GM20000 (cell line): ENCODE data around the gene CCDC88C.

Experiments
- DNase-seq: peaks from one replicate; pipeline ENCODE4 v3.0.0; 2012; ENCODE audit warnings: low spot score
- TF ChIP-seq, protein P1 (sequence below): IDR thresholded peaks from 2 replicates; pipeline ENCODE4 v1.5.1; 2012; ENCODE audit warnings: mild to moderate bottlenecking, control low read depth; ENCODE audit errors: extremely low read depth, missing control alignments

The CCDC88C gene

GRCh38 chr14:91278383-91278715 lies 139.3 kb downstream of the CCDC88C start:
- TF ChIP-seq, protein P1, sequence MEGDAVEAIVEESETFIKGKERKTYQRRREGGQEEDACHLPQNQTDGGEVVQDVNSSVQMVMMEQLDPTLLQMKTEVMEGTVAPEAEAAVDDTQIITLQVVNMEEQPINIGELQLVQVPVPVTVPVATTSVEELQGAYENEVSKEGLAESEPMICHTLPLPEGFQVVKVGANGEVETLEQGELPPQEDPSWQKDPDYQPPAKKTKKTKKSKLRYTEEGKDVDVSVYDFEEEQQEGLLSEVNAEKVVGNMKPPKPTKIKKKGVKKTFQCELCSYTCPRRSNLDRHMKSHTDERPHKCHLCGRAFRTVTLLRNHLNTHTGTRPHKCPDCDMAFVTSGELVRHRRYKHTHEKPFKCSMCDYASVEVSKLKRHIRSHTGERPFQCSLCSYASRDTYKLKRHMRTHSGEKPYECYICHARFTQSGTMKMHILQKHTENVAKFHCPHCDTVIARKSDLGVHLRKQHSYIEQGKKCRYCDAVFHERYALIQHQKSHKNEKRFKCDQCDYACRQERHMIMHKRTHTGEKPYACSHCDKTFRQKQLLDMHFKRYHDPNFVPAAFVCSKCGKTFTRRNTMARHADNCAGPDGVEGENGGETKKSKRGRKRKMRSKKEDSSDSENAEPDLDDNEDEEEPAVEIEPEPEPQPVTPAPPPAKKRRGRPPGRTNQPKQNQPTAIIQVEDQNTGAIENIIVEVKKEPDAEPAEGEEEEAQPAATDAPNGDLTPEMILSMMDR = no peak

GRCh38 chr14:91277546-91278382 lies 139.9 kb downstream of the CCDC88C start:
- TF ChIP-seq, protein P1 = no peak

More at GRCh38 chr14:91278383-91278715, 139.3 kb downstream of the CCDC88C start:
- no peak for DNase-seq

DNA sequence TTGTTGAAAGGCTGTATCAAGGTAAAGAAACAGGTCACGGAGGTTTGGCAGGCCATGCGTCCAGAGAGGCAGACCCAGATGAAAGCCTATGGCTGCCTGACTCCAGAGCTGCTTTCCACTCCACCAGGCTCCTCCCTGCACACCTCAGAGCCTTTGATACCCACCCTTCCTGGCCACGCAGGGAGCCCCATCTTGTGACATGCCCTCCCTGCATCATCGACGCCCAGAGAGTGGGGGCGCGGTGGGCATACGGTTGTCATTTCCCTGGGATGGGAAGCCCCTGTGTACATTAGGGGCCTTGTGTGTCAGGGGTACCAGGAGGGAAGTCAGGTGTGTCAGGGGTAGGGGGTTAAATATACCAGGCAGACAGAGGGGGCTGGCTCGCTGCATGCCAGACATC lies 142.8 kb downstream of the CCDC88C start:
- TF ChIP-seq, protein P1 = no peak

More at GRCh38 chr14:91277546-91278382, 139.9 kb downstream of the CCDC88C start:
- no peak for DNase-seq

DNA sequence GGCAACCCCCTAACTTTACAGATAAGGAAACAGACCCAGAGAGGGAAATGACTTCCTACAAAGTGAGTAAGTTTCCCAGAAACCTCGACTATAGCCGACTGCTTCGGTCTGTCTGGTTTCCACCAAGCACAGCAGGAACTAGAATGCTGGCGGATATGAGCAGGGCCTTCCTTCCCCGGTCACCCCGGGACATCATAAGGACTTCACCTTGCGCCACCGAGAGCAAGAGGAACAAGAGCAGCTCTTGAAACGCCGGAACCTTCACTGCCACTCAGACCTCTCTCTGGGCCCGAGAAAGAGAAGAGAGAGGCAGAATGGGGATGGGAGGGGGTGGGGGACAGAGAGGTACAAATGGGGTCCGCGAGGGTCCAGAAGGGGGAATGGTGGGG lies 143.7 kb downstream of the CCDC88C start:
- DNase-seq = no peak
- TF ChIP-seq, protein P1 = no peak

More for the DNA sequence above, 142.8 kb downstream of the CCDC88C start:
- no peak for DNase-seq

DNA sequence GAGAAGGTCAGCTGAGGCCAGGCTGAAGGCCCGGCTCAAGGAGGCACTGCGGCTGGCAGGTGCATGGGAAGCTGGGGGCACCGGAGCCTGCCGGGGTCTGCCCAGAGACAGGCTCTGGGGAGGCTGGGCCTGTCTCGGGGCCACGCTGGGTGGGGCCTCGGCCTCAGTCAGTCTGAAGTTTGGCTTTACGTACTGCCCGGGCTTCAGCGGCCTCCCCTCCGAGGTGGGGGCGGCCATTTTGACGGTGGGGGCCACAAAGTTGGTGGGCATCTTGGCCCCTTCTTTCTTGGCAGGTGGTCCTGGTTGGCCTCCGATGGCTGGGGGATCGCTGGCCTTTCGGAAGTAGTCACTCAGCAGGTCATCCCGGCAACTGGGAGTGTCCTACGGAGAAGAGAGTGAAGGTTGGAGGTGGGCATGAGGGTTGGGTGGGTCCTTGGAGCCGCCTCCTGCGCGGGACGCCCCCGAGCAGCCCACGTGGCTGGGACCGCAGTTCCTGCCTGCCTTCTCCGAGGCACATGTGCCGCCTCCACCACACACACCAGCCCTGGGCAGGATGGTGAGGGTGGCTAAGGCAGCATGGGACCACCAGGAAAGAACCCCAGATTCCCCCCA lies 144.2 kb downstream of the CCDC88C start:
- TF ChIP-seq, protein P1 = no peak
- DNase-seq = no peak

GRCh38 chr14:91272341-91273272 lies 145.0 kb downstream of the CCDC88C start:
- no peak for DNase-seq
- TF ChIP-seq, protein P1 = no peak
